Gastrocnemius medialis (tissue), 4 donors: ENCODE results near the gene DUSP16. TPM values are rescaled to one million over a fixed set of nuclear protein-coding genes. Genes with fewer than 3 reads are reported as not detected.
A peak's percentile ranks its signal among the peaks of the same experiment; 100 is the strongest.

Experiments used
- ATAC-seq, 2 donors: fragments of 150-250 bp; one replicate each; pipeline ENCODE4 v1.9.1; 2016
- DNase-seq, 2 donors: peaks; one replicate each; pipeline ENCODE4 v3.0.0-alpha.2; 2019
- H3K27ac ChIP-seq, 4 donors: fragments of 200-600 bp; sonication (generic); 1 replicate in 1 of 4; 2 replicates in 3 of 4; pipeline ENCODE4 v1.5.1; 2016 to 2018; ENCODE audit warnings: mild to moderate bottlenecking in 2 of 4, moderate library complexity in 1 of 4
- H3K27me3 ChIP-seq, 3 donors: fragments of 200-600 bp; sonication (generic) in 2 of 3; 1 replicate in 1 of 3; 2 replicates in 2 of 3; pipeline versions ENCODE4 v1.5.1 to v1.6.0; 2016 to 2019; ENCODE audit warnings: mild to moderate bottlenecking in 1 of 3, moderate library complexity in 1 of 3
- H3K36me3 ChIP-seq, 2 donors: fragments of 200-600 bp; sonication (generic) in 1 of 2; one replicate each; pipeline ENCODE4 v1.5.1; 2017 to 2018
- H3K4me1 ChIP-seq, 2 donors: fragments of 200-600 bp; sonication (generic) in 1 of 2; one replicate each; pipeline ENCODE4 v1.5.1; 2016 to 2017; ENCODE audit warnings: mild to moderate bottlenecking in 2 of 2
- H3K4me3 ChIP-seq, 4 donors: fragments of 200-600 bp; sonication (generic) in 3 of 4; 1 replicate in 1 of 4; 2 replicates in 3 of 4; pipeline ENCODE4 v1.5.1; 2016 to 2019; ENCODE audit warnings: mild to moderate bottlenecking in 2 of 4
- H3K9me3 ChIP-seq, 3 donors: fragments of 200-600 bp; sonication (generic) in 2 of 3; 1 replicate in 1 of 3; 2 replicates in 2 of 3; pipeline ENCODE4 v1.5.1; 2016 to 2019
- POLR2A ChIP-seq, 2 donors: fragments of 450-650 bp; IDR thresholded peaks; one replicate each; pipeline ENCODE4 v1.6.1; 2017; ENCODE audit warnings: antibody characterized with exemption in 2 of 2, mild to moderate bottlenecking in 2 of 2, moderate library complexity in 2 of 2
- in situ Hi-C, 4 donors: fragments of 200-750 bp; cut with MboI; loops; one replicate each; pipeline versions ENCODE4 v1.15.0 to v1.8.0; 2017; ENCODE audit warnings: low sequenced_read_pairs in 4 of 4
- intact Hi-C: fragments of 100-400 bp; cut with DNase I; formaldehyde crosslinking; loops from one replicate; pipeline ENCODE4 v1.15.1; 2023; ENCODE audit warnings: low total_unique reads
- total RNA-seq, 4 donors: library from RNA; depleted of rRNA; stranded (reverse); fragments of >200 nt; gene quantifications; one replicate each; pipeline versions ENCODE4 v1.1.0 to v1.2.3, GENCODE V29; 2016
- TF ChIP-seq, protein P1 (sequence below), 5 experiments: fragments of 450-650 bp in 3 of 5; fragments of 200-600 bp in 2 of 5; sonication (generic) in 2 of 5; IDR thresholded peaks in 4 of 5; conservative IDR thresholded peaks in 1 of 5; 1 replicate in 4 of 5; 2 replicates in 1 of 5; pipeline ENCODE4 v1.5.1; 2016 to 2019; ENCODE audit warnings: antibody characterized with exemption in 5 of 5, mild to moderate bottlenecking in 3 of 5, moderate library complexity in 3 of 5

Gene DUSP16
- total RNA-seq, 4 donors from 2014 or later, result 10.9 to 15.7 (median 13.3) TPM

GRCh38 chr12:12562016-12562483 is 613 bp downstream of the DUSP16 start:
- Histone ChIP-seq H3K27ac (peak overlapping the region; percentile 89 to 100 (median 98)), H3K27me3 (no peaks in the 10 kb centered on the region), H3K9me3 (no peaks in the 10 kb centered on the region), H3K4me1 (peaks cover 22 to 29% of the 10 kb centered on the region in 2 donors), H3K4me3 (peak overlapping the region; percentile 59 to 90 (median 70)), H3K36me3 (no peaks in the 10 kb centered on the region)
- intact Hi-C loops (loop anchor here (1.0 to 5.0 kb wide), 7 partner anchors 49 to 1845 kb away; partner anchors contain the start of genes BORCS5 and CREBL2), in situ Hi-C loops (loop anchor here in 2 of 4 donors (10.0 kb wide), 1 partner anchor 187 kb away; no protein-coding TSS in a partner anchor)
- TF ChIP-seq, protein P1, sequence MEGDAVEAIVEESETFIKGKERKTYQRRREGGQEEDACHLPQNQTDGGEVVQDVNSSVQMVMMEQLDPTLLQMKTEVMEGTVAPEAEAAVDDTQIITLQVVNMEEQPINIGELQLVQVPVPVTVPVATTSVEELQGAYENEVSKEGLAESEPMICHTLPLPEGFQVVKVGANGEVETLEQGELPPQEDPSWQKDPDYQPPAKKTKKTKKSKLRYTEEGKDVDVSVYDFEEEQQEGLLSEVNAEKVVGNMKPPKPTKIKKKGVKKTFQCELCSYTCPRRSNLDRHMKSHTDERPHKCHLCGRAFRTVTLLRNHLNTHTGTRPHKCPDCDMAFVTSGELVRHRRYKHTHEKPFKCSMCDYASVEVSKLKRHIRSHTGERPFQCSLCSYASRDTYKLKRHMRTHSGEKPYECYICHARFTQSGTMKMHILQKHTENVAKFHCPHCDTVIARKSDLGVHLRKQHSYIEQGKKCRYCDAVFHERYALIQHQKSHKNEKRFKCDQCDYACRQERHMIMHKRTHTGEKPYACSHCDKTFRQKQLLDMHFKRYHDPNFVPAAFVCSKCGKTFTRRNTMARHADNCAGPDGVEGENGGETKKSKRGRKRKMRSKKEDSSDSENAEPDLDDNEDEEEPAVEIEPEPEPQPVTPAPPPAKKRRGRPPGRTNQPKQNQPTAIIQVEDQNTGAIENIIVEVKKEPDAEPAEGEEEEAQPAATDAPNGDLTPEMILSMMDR (IDR thresholded peaks at IDR 0.05 in 4 of 5, conservative IDR thresholded peaks at IDR 0.05 in 1 of 5), result no peak
- TF ChIP-seq POLR2A (IDR thresholded peaks at IDR 0.05), result no peak
- ATAC-seq (peak; percentile 21 to 33), DNase-seq (peak; percentile 4 to 19)

DNA sequence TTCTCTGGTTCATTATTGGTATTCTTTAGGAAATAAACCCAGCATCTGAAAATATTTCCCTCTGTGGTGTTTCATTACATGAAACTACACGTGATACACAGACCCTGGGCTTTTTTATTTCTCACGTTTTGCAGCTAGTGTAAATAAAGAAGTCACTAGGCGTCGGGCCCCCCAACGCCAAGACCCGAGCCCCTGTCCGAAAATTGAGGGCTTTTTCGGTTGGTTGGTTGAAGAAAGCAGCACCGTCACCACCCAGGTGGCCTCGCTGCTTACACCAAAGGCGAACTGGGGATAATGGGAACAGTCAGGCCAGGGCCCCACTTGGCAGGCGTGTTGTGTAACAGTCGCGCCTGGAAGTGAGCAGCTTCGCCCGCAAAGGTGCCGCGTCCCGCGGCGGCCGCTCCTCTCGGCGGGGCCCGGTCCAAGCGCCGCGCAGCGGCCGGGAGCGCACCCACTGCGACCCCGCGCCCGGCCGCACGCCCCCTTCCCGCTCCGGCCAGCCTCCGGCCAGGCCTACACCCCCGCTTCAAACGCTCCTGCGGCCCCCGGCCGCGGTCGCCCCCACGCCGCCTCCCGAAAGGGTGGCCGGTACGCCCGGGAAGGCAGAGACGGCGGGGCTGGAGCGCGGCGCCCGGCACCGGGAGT is 1.2 kb downstream of the DUSP16 start:
- H3K36me3 ChIP-seq, result no peaks in the 10 kb centered on the region
- in situ Hi-C loops, result loop anchor here in 2 of 4 donors (10.0 kb wide), 1 partner anchor 187 kb away; no protein-coding TSS in a partner anchor
- DNase-seq (peak; percentile 61 to 79), ATAC-seq (peak; percentile 47 to 52)
- no peaks in the 10 kb centered on the region for H3K9me3 ChIP-seq
- no peaks in the 10 kb centered on the region for H3K27me3 ChIP-seq
- peak; percentile 62 to 68 for TF ChIP-seq POLR2A (IDR thresholded peaks at IDR 0.05)
- TF ChIP-seq, protein P1 (IDR thresholded peaks at IDR 0.05 in 4 of 5, conservative IDR thresholded peaks at IDR 0.05 in 1 of 5), result peak in 2 of 5 experiments; percentile 24 to 30
- peak overlapping the region; percentile 59 to 90 (median 70) for H3K4me3 ChIP-seq
- peaks cover 22 to 29% of the 10 kb centered on the region in 2 donors for H3K4me1 ChIP-seq
- intact Hi-C loops, result loop anchor here (1.0 to 5.0 kb wide), 8 partner anchors 27 to 1844 kb away; partner anchors contain the start of genes BORCS5 and CREBL2
- peak overlapping the region; percentile 89 to 100 (median 98) for H3K27ac ChIP-seq

DNA sequence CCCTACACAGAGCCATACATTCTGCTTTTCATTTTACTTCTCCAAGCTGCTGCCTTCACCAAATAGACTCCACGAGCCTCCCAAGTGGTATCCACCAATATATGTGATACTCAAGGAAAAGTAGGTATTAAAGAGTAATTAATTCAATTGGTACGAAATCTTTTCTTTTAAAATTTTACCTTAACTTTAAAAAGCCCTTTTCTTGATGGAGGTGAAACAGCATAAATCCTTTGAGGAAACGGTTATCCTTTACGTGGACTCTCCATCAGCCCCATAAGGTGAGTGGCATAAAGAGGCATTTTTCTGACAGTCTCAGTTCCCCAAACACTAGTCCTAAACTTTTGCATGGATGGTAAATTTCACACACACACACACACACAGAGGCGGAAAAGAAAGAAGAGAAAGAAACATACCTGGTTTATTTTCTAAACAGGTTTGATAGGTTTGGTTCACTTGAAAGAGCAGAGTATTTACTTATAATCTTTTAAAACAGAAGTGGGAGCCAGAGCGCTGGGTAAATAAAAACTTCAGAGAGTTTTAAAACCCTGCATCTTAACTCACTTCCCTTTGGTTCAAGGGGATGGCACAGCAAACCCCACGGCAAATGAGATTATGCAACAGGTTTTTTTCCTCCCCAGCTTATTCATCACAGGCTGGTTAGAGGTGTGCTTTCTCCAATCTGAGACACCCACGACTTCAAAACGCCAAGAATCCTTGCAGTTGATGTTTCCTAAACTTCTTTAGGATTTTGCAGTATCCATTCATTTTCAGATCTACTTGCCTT is 1.9 kb downstream of the DUSP16 start:
- peak overlapping the region; percentile 89 to 100 (median 98) for H3K27ac ChIP-seq
- ATAC-seq (peak; percentile 47 to 60), DNase-seq (peak; percentile 39 to 51)
- in situ Hi-C loops, result loop anchor here in 2 of 4 donors (10.0 kb wide), 1 partner anchor 186 kb away; no protein-coding TSS in a partner anchor
- TF ChIP-seq POLR2A (IDR thresholded peaks at IDR 0.05), result peak in 1 of 2 donors; percentile 70
- TF ChIP-seq, protein P1 (IDR thresholded peaks at IDR 0.05 in 4 of 5, conservative IDR thresholded peaks at IDR 0.05 in 1 of 5), result no peak
- H3K9me3 ChIP-seq, result no peaks in the 10 kb centered on the region
- intact Hi-C loops, result loop anchor here (2.0 to 5.0 kb wide), 4 partner anchors 26 to 1843 kb away; no protein-coding TSS in a partner anchor
- no peaks in the 10 kb centered on the region for H3K27me3 ChIP-seq
- H3K36me3 ChIP-seq, result no peaks in the 10 kb centered on the region
- peaks cover 22 to 29% of the 10 kb centered on the region in 2 donors for H3K4me1 ChIP-seq
- peak overlapping the region; percentile 59 to 90 (median 70) for H3K4me3 ChIP-seq

- TF ChIP-seq, protein P1 (IDR thresholded peaks at IDR 0.05 in 4 of 5, conservative IDR thresholded peaks at IDR 0.05 in 1 of 5), result no peak
- no peak for TF ChIP-seq POLR2A (IDR thresholded peaks at IDR 0.05)
- peak overlapping the region in 3 of 4 donors; percentile 3 to 100 (median 100) for H3K27ac ChIP-seq
- H3K4me1 ChIP-seq, result peaks cover 29 to 32% of the 10 kb centered on the region in 2 donors
- H3K36me3 ChIP-seq, result no peaks in the 10 kb centered on the region
- peak overlapping the region in 1 of 4 donors; percentile 67 for H3K4me3 ChIP-seq
- in situ Hi-C loops, result loop anchor here in 3 of 4 donors (10.0 kb wide), 1 partner anchor 185 kb away; no protein-coding TSS in a partner anchor
- no peaks in the 10 kb centered on the region for H3K9me3 ChIP-seq
- ATAC-seq (no peak), DNase-seq (no peak)
- no peaks in the 10 kb centered on the region for H3K27me3 ChIP-seq
- intact Hi-C loops, result loop anchor here (2.0 to 5.0 kb wide), 4 partner anchors 25 to 1843 kb away; no protein-coding TSS in a partner anchor
Observed at GRCh38 chr12:12559719-12560296, 2.9 kb downstream of the DUSP16 start.
